HepG2 (cell line): ENCODE results near the gene POLR2H. TPM values are rescaled to one million over a fixed set of nuclear protein-coding genes. Genes with fewer than 3 reads are reported as not detected.

Source experiments
- ARNT2 ChIP-seq: sonication (generic); formaldehyde crosslinking; IDR thresholded peaks from 2 replicates; pipeline ENCODE4 v1.8.0; 2022; ENCODE audit warnings: mild to moderate bottlenecking, low read depth, missing genetic modification reagents, moderate library complexity
- ATF6 ChIP-seq: sonication (generic); formaldehyde crosslinking; conservative IDR thresholded peaks from 2 replicates; pipeline ENCODE4 v1.4.0; 2020; ENCODE audit warnings: missing genetic modification reagents
- CBFB ChIP-seq: sonication (generic); formaldehyde crosslinking; IDR thresholded peaks from 2 replicates; pipeline ENCODE4 v1.4.0; 2020; ENCODE audit warnings: missing genetic modification reagents
- CBX1 ChIP-seq: IDR thresholded peaks from one replicate; pipeline ENCODE4 v1.6.1; 2016; ENCODE audit warnings: antibody characterized with exemption, low read depth
- FOXP4 ChIP-seq: sonication (generic); formaldehyde crosslinking; IDR thresholded peaks from 2 replicates; pipeline ENCODE4 v1.4.0; 2020; ENCODE audit warnings: missing genetic modification reagents
- GATAD2A ChIP-seq: IDR thresholded peaks from 2 replicates; pipeline ENCODE4 v1.6.1; 2016
- IRF2 ChIP-seq: IDR thresholded peaks from 2 replicates; pipeline ENCODE4 v1.6.1; 2018; ENCODE audit warnings: missing genetic modification reagents, missing compliant biosample characterization
- NFE2 ChIP-seq: sonication (generic); formaldehyde crosslinking; IDR thresholded peaks from 2 replicates; pipeline ENCODE4 v1.4.0; 2020; ENCODE audit warnings: missing genetic modification reagents
- NKX3-1 ChIP-seq: sonication (generic); formaldehyde crosslinking; IDR thresholded peaks from 2 replicates; pipeline ENCODE4 v1.5.0; 2020; ENCODE audit warnings: missing genetic modification reagents
- PCBP1 ChIP-seq: fragments of 200-400 bp; formaldehyde crosslinking; IDR thresholded peaks from 2 replicates; pipeline ENCODE4 v1.6.1; 2017; ENCODE audit warnings: mild to moderate bottlenecking, low read depth, low read length, borderline replicate concordance
- POGZ ChIP-seq: sonication (generic); formaldehyde crosslinking; IDR thresholded peaks from 2 replicates; pipeline ENCODE4 v1.4.0; 2020; ENCODE audit warnings: mild to moderate bottlenecking, missing genetic modification reagents
- SAP130 ChIP-seq: IDR thresholded peaks from 2 replicates; pipeline ENCODE4 v1.6.1; 2016; ENCODE audit warnings: low read depth
- SMAD3 ChIP-seq: sonication (generic); formaldehyde crosslinking; IDR thresholded peaks from 2 replicates; pipeline ENCODE4 v1.4.0; 2020; ENCODE audit warnings: missing genetic modification reagents
- SMC3 ChIP-seq: IDR thresholded peaks from 2 replicates; pipeline ENCODE4 v1.6.1; 2011; ENCODE audit warnings: low read length, improper control_type of control experiment
- SP1 ChIP-seq, 2 experiments: fragments of 450-650 bp in 1 of 2; sonication (generic) in 1 of 2; formaldehyde crosslinking in 1 of 2; IDR thresholded peaks; 2 replicates each; pipeline versions ENCODE4 v1.4.0 to v1.6.1; 2016 to 2020; ENCODE audit warnings: missing genetic modification reagents in 1 of 2
- YEATS2 ChIP-seq: sonication (generic); formaldehyde crosslinking; IDR thresholded peaks from 2 replicates; pipeline ENCODE4 v1.4.0; 2020; ENCODE audit warnings: missing genetic modification reagents, borderline replicate concordance
- ZFP41 ChIP-seq: sonication (generic); formaldehyde crosslinking; IDR thresholded peaks from 2 replicates; pipeline ENCODE4 v1.4.0; 2020; ENCODE audit warnings: mild to moderate bottlenecking, missing genetic modification reagents, borderline replicate concordance
- ZFX ChIP-seq: sonication (generic); formaldehyde crosslinking; IDR thresholded peaks from 2 replicates; pipeline ENCODE4 v1.4.0; 2020; ENCODE audit warnings: mild to moderate bottlenecking, low read depth, missing genetic modification reagents, moderate library complexity
- ZKSCAN5 ChIP-seq: sonication (generic); formaldehyde crosslinking; IDR thresholded peaks from 2 replicates; pipeline ENCODE4 v1.5.1; 2020; ENCODE audit warnings: mild to moderate bottlenecking, missing genetic modification reagents
- ZNF256 ChIP-seq: sonication (generic); formaldehyde crosslinking; conservative IDR thresholded peaks from 2 replicates; pipeline ENCODE4 v1.4.0; 2020; ENCODE audit warnings: missing genetic modification reagents
- ZNF274 ChIP-seq: sonication (generic); formaldehyde crosslinking; IDR thresholded peaks from 2 replicates; pipeline ENCODE4 v1.5.1; 2020; ENCODE audit warnings: mild to moderate bottlenecking, missing genetic modification reagents
- ZNF296 ChIP-seq: sonication (generic); formaldehyde crosslinking; conservative IDR thresholded peaks from 2 replicates; pipeline ENCODE4 v1.5.0; 2020; ENCODE audit warnings: mild to moderate bottlenecking, missing genetic modification reagents
- ZNF589 ChIP-seq: sonication (generic); formaldehyde crosslinking; conservative IDR thresholded peaks from 2 replicates; pipeline ENCODE4 v1.8.0; 2022; ENCODE audit warnings: mild to moderate bottlenecking, moderate library complexity, missing genetic modification reagents
- ZNF75D ChIP-seq: sonication (generic); formaldehyde crosslinking; IDR thresholded peaks from 2 replicates; pipeline ENCODE4 v1.8.1; 2023; ENCODE audit warnings: missing genetic modification reagents, mild to moderate bottlenecking, borderline replicate concordance
- ZNF775 ChIP-seq: sonication (generic); formaldehyde crosslinking; IDR thresholded peaks from 2 replicates; pipeline ENCODE4 v1.4.0; 2020; ENCODE audit warnings: missing genetic modification reagents, mild to moderate bottlenecking, moderate library complexity, borderline replicate concordance
- ZNF788 ChIP-seq: sonication (generic); formaldehyde crosslinking; IDR thresholded peaks from 2 replicates; pipeline ENCODE4 v1.5.0; 2020; ENCODE audit warnings: mild to moderate bottlenecking, missing genetic modification reagents, borderline replicate concordance
- ZNF850 ChIP-seq: sonication (generic); formaldehyde crosslinking; conservative IDR thresholded peaks from 2 replicates; pipeline ENCODE4 v1.9.0; 2021; ENCODE audit warnings: mild to moderate bottlenecking, missing genetic modification reagents
- polyA plus RNA-seq, 8 experiments: library from polyadenylated mRNA; depleted of rRNA in 3 of 8; stranded (reverse) in 7 of 8; unstranded in 1 of 8; fragments of >200 nt; fragmentation: Illumina TruSeq in 4 of 8; extraction: Trizol in 4 of 8; gene quantifications; 2 replicates each; pipeline versions ENCODE4 v1.2.1 to v1.2.3, GENCODE V29; 2011 to 2016; ENCODE audit warnings: low read depth in 4 of 8, missing spikeins in 1 of 8, mixed read lengths in 1 of 8; ENCODE audit not compliant: insufficient read depth in 1 of 8
- total RNA-seq, 5 experiments: library from RNA; depleted of rRNA; stranded (reverse); fragments of >200 nt; fragmentation: Illumina TruSeq; extraction: Trizol; gene quantifications; 2 replicates each; pipeline ENCODE4 v1.2.3, GENCODE V29; 2016; ENCODE audit warnings: low read depth in 1 of 5

Gene POLR2H
- total and polyA plus RNA-seq, 2 of the 13 experiments (the other 11 are each of a cell fraction or from before 2014, with no cell fraction given): 118 to 194 TPM

GRCh38 chr3:184362668-184363546 lies 1.4 kb downstream of the POLR2H start (continued):
- TF ChIP-seq FOXP4 (CRISPR knock-in tag) (peak; percentile 63; the same call in 1 of the 2 replicates), CBX1 (peak; percentile 14), NKX3-1 (CRISPR knock-in tag) (no peak; the same call in 1 of the 2 replicates), ZNF274 (CRISPR knock-in tag) (0 out of 2 replicates have a peak, but pooled peaks have one; percentile 60), SMAD3 (CRISPR knock-in tag) (peak; percentile 79), NFE2 (no peak), SMC3 (no peak), ZNF256 (CRISPR knock-in tag) (no peak), ZKSCAN5 (no peak), GATAD2A (CRISPR knock-in tag) (0 out of 2 replicates have a peak, but pooled peaks have one; percentile 35), SAP130 (CRISPR knock-in tag) (peak; percentile 90), ZFP41 (CRISPR knock-in tag) (no peak), ARNT2 (peak; percentile 50; the same call in 1 of the 2 replicates), YEATS2 (CRISPR knock-in tag) (peak; percentile 89), ZNF75D (CRISPR knock-in tag) (no peak), POGZ (CRISPR knock-in tag) (peak; percentile 76), PCBP1 (0 out of 2 replicates have a peak, but pooled peaks have one; percentile 63), ZNF850 (CRISPR knock-in tag) (peak; percentile 93; the same call in 1 of the 2 replicates), IRF2 (peak; percentile 86), ZNF589 (no peak), ZNF788 (CRISPR knock-in tag) (peak; percentile 40; the same call in 1 of the 2 replicates), ATF6 (CRISPR knock-in tag) (no peak), SP1 (IDR thresholded peaks at IDR 0.05) (no peak), SP1 (CRISPR knock-in tag; IDR thresholded peaks at IDR 0.05) (peak; percentile 53), ZNF296 (CRISPR knock-in tag) (no peak; the same call in 1 of the 2 replicates), CBFB (CRISPR knock-in tag) (peak; percentile 72; the same call in 1 of the 2 replicates), ZFX (CRISPR knock-in tag) (peak; percentile 91), ZNF775 (CRISPR knock-in tag) (no peak)
